GM12878 (cell line): ENCODE measurements around the gene GID8. TPM values are rescaled to one million over a fixed set of nuclear protein-coding genes. Genes with fewer than 3 reads are reported as not detected.

Source experiments
- ATAC-seq: fragments of 200-7000 bp; cut with Tn5 transposase; 3 replicates; pipeline ENCODE4 v1.9.1; 2020; ENCODE audit warnings: mild to moderate bottlenecking, moderate library complexity
- BruUV-seq: library from RNA; stranded (reverse); fragments of 400-500 nt; replicated peaks from 2 replicates; lab custom pipeline; 2021; lab: Mats Ljungman, UMichigan
- CTCF ChIA-PET: fragments of 300-600 bp; sonication (Branson Sonifier 250); formaldehyde crosslinking; extraction: SDS; loops from one replicate; lab custom pipeline; 2021; ENCODE audit warnings: inconsistent platforms; lab: Yijun Ruan, JAX
- POLR2A ChIA-PET: fragments of 350-600 bp; formaldehyde crosslinking; extraction: SDS; loops from one replicate; lab custom pipeline; 2021; ENCODE audit warnings: inconsistent platforms; lab: Charles Lee
- RAD21 ChIA-PET: fragments of 300-600 bp; sonication (Branson Sonifier 250); formaldehyde crosslinking; loops from one replicate; lab custom pipeline; 2023; ENCODE audit warnings: antibody characterized with exemption; ENCODE audit not compliant: unreplicated experiment; lab: Charles Lee
- SMC1A ChIA-PET: fragments of 300-600 bp; sonication (Branson Sonifier 250); formaldehyde crosslinking; loops from one replicate; lab custom pipeline; 2023; ENCODE audit not compliant: unreplicated experiment, uncharacterized antibody; lab: Charles Lee
- DNase-seq: peaks from one replicate; pipeline ENCODE4 v3.0.0-alpha.2; 2011; ENCODE audit warnings: low read depth, low spot score
- FAIRE-seq: peaks from 3 replicates; lab custom pipeline; 2011; peaks lifted over from hg19 to GRCh38; lab: Jason Lieb, UNC
- H2AFZ ChIP-seq: 2 replicates; pipeline ENCODE4 v1.6.0; 2011; ENCODE audit warnings: low read depth, low read length, control low read depth; ENCODE audit not compliant: control insufficient read depth
- H3K27ac ChIP-seq: 2 replicates; pipeline ENCODE4 v1.5.1; 2011; ENCODE audit warnings: control low read depth; ENCODE audit not compliant: control insufficient read depth, insufficient read depth
- H3K27me3 ChIP-seq, 2 experiments: replicated peaks in 1 of 2; 2 replicates each; pipeline versions ENCODE4 v1.6.0 to v1.6.1; 2011; ENCODE audit warnings: low read length in 1 of 2; ENCODE audit not compliant: control insufficient read depth in 2 of 2, insufficient read depth in 2 of 2
- H3K36me3 ChIP-seq, 2 experiments: 2 replicates each; pipeline ENCODE4 v1.5.1; 2011; ENCODE audit warnings: low read length in 1 of 2; ENCODE audit not compliant: control insufficient read depth in 2 of 2, insufficient read depth in 2 of 2
- H3K4me1 ChIP-seq: 2 replicates; pipeline ENCODE4 v1.6.1; 2011; ENCODE audit warnings: mild to moderate bottlenecking, low read length, moderate library complexity, mixed read lengths; ENCODE audit not compliant: control insufficient read depth, insufficient read depth
- H3K4me2 ChIP-seq: 2 replicates; pipeline ENCODE4 v1.6.0; 2011; ENCODE audit warnings: control low read depth; ENCODE audit not compliant: control insufficient read depth, insufficient read depth
- H3K4me3 ChIP-seq: fragments of 200-600 bp; sonication (generic); 2 replicates; pipeline ENCODE4 v1.5.1; 2016
- H3K79me2 ChIP-seq: 2 replicates; pipeline ENCODE4 v1.6.0; 2011; ENCODE audit warnings: low read length; ENCODE audit not compliant: control insufficient read depth, insufficient read depth
- H3K9ac ChIP-seq: 2 replicates; pipeline ENCODE4 v1.8.0; 2011; ENCODE audit warnings: low read length, control low read depth, mixed read lengths; ENCODE audit not compliant: control insufficient read depth, insufficient read depth
- H3K9me3 ChIP-seq: replicated peaks from 3 replicates; pipeline ENCODE4 v1.5.1; 2011; ENCODE audit warnings: mild to moderate bottlenecking, low read length; ENCODE audit not compliant: control insufficient read depth, insufficient read depth
- H4K20me1 ChIP-seq: 2 replicates; pipeline ENCODE4 v1.6.0; 2011; ENCODE audit not compliant: control insufficient read depth, insufficient read depth
- CBX3 ChIP-seq: fragments of 200-600 bp; sonication (generic); IDR thresholded peaks from 2 replicates; pipeline ENCODE4 v1.6.1; 2016; ENCODE audit warnings: low read depth, borderline replicate concordance
- CBX5 ChIP-seq: sonication (generic); IDR thresholded peaks from 2 replicates; pipeline ENCODE4 v1.6.1; 2016; ENCODE audit warnings: low read depth, moderate library complexity, mild to moderate bottlenecking, inconsistent platforms
- CHD1 ChIP-seq: IDR thresholded peaks from 2 replicates; pipeline ENCODE4 v1.6.1; 2012; ENCODE audit warnings: low read depth, low read length, improper control_type of control experiment
- CHD4 ChIP-seq: fragments of 200-600 bp; sonication (generic); IDR thresholded peaks from 2 replicates; pipeline ENCODE4 v1.6.1; 2016; ENCODE audit warnings: mild to moderate bottlenecking
- CREB1 ChIP-seq: IDR thresholded peaks from 2 replicates; pipeline ENCODE4 v1.6.1; 2012; ENCODE audit warnings: low read depth, mild to moderate bottlenecking, inconsistent platforms
- DPF2 ChIP-seq: fragments of 450-650 bp; IDR thresholded peaks from 2 replicates; pipeline ENCODE4 v1.6.1; 2017; ENCODE audit warnings: mild to moderate bottlenecking
- EGR1 ChIP-seq, 2 experiments: IDR thresholded peaks; 1 replicate in 1 of 2; 2 replicates in 1 of 2; pipeline ENCODE4 v1.6.1; 2011 to 2012; ENCODE audit warnings: low read depth in 2 of 2, low read length in 2 of 2, borderline replicate concordance in 1 of 2, mild to moderate bottlenecking in 1 of 2, moderate library complexity in 1 of 2
- NFIC ChIP-seq: IDR thresholded peaks from 2 replicates; pipeline ENCODE4 v1.6.1; 2012; ENCODE audit warnings: low read depth, mild to moderate bottlenecking, inconsistent platforms, low read length, moderate library complexity
- NFYB ChIP-seq: IDR thresholded peaks from 2 replicates; pipeline ENCODE4 v1.6.1; 2011; ENCODE audit warnings: low read depth, mild to moderate bottlenecking, low read length, improper control_type of control experiment, moderate library complexity; ENCODE audit not compliant: insufficient read depth
- PML ChIP-seq: IDR thresholded peaks from 2 replicates; pipeline ENCODE4 v1.6.1; 2012; ENCODE audit warnings: low read length, inconsistent platforms
- SMAD1 ChIP-seq: fragments of 450-650 bp; IDR thresholded peaks from 2 replicates; pipeline ENCODE4 v1.6.1; 2018; ENCODE audit warnings: mild to moderate bottlenecking, low read depth; ENCODE audit not compliant: partially characterized antibody
- SMAD5 ChIP-seq: IDR thresholded peaks from 2 replicates; pipeline ENCODE4 v1.6.1; 2016; ENCODE audit warnings: antibody characterized with exemption, low read depth
- TAF1 ChIP-seq: IDR thresholded peaks from 2 replicates; pipeline ENCODE4 v1.6.1; 2011; ENCODE audit warnings: mild to moderate bottlenecking, low read depth, low read length, borderline replicate concordance
- TARDBP ChIP-seq: IDR thresholded peaks from 2 replicates; pipeline ENCODE4 v1.6.1; 2016; ENCODE audit warnings: borderline replicate concordance
- ZBED1 ChIP-seq: IDR thresholded peaks from 2 replicates; pipeline ENCODE4 v1.6.1; 2016; ENCODE audit warnings: borderline replicate concordance
- ZNF207 ChIP-seq: fragments of 450-650 bp; IDR thresholded peaks from 2 replicates; pipeline ENCODE4 v1.6.1; 2014; ENCODE audit warnings: antibody characterized with exemption, mild to moderate bottlenecking, borderline replicate concordance
- ZNF622 ChIP-seq: fragments of 450-650 bp; IDR thresholded peaks from 2 replicates; pipeline ENCODE4 v1.6.1; 2017; ENCODE audit warnings: mild to moderate bottlenecking, inconsistent platforms
- ZSCAN29 ChIP-seq: fragments of 450-650 bp; IDR thresholded peaks from 2 replicates; pipeline ENCODE4 v1.6.1; 2017; ENCODE audit warnings: mild to moderate bottlenecking, moderate library complexity
- WGBS: methylation state at CpG from one replicate; pipeline ENCODE4 v1.1.6; 2016; ENCODE audit warnings: low lambda C conversion rate; ENCODE audit not compliant: insufficient replicate concordance, insufficient coverage; ENCODE audit errors: missing lambda C conversion rate; 5-methylcytosine and 5-hydroxymethylcytosine counted together
- in situ Hi-C: fragments of 300-500 bp; cut with MboI; formaldehyde crosslinking; loops from 9 replicates; pipeline ENCODE4 v1.14.3; 2018; ENCODE audit warnings: mixed read lengths
- intact Hi-C: fragments of 100-400 bp; cut with micrococcal nuclease; formaldehyde crosslinking; loops from one replicate; pipeline ENCODE4 v1.14.2; 2022; ENCODE audit not compliant: unreplicated experiment
- polyA plus RNA-seq, 11 experiments: library from polyadenylated mRNA; depleted of rRNA in 4 of 11; unstranded in 6 of 11; stranded (reverse) in 5 of 11; fragments of >200 nt; fragmentation: Nextera tagmentation in 4 of 11; fragmentation: Illumina TruSeq in 1 of 11; extraction: Ambion mirVana in 4 of 11; extraction: Trizol in 1 of 11; gene quantifications; 1 replicate in 1 of 11; 2 replicates in 10 of 11; pipeline versions ENCODE4 v1.2.1 to v1.2.3, GENCODE V29; 2011 to 2016; ENCODE audit warnings: inconsistent platforms in 2 of 11, missing spikeins in 2 of 11, low read depth in 1 of 11
- total RNA-seq, 4 experiments: library from RNA; depleted of rRNA in 3 of 4; stranded (reverse); fragments of >200 nt in 3 of 4; fragmentation: Illumina TruSeq in 1 of 4; extraction: Trizol in 1 of 4; gene quantifications; 2 replicates each; pipeline versions ENCODE4 v1.2.1 to v1.2.3, GENCODE V29; 2013 to 2021
- TF ChIP-seq, protein P1 (sequence below): fragments of 450-650 bp; formaldehyde crosslinking; IDR thresholded peaks from 2 replicates; pipeline ENCODE4 v1.4.0; 2022; ENCODE audit warnings: mild to moderate bottlenecking, moderate library complexity
- TF ChIP-seq, protein P2 (sequence below): fragments of 450-650 bp; IDR thresholded peaks from 2 replicates; pipeline ENCODE4 v1.6.1; 2017; ENCODE audit warnings: low read depth, mild to moderate bottlenecking, moderate library complexity

The GID8 gene
- total and polyA plus RNA-seq, 10 of the 15 experiments (the other 5 are each of a cell fraction or from before 2014, with no cell fraction given) = 12.0 to 33.8 (median 22.2) TPM

DNA sequence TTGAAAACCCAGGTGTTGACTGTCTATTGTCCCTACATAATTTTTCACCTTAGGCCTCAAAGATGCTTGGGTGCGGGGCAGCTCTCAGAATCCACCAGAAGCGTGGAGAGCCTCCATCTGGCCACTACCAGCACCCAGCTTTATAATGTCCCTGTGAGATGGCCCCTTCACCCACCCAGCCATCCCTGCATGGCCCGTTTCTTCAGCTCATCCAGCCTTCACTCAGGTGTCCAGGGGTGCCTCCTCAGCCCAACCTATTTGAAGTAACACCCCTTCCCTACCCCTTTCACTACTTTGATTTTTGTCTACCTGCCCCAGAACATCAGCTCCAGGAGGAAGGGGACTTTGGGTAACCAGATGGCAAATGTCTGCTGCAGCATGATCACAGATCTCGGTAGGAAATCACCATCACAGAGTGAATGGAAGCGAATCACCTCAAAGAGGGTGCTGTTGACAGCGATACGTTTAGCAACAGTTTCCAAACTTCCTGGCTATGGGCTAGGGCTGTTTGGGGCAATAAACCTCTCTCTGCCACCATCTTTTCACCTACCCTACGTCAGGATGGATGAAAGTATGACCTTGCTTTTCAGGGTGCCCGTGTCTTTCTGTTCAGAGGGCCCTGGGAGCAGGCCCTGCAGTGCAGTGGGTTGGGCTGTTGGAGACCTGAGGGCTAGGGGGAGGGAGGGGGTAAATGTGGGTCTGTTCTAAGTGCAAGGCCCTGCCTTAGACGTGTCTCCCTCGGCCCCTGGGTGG lies 13.4 kb downstream of the GID8 start:
- Histone ChIP-seq H3K27ac (no peak overlapping the region), H3K36me3 (peaks cover 9 to 15% of the 10 kb centered on the region in 2 experiments; a peak in 3 of 4 replicates)
- WGBS = 95% methylated on average over 11 of the region's 11 CpGs
- DNase-seq = no peak
- TF ChIP-seq CBX5 = no peak
- TF ChIP-seq NFIC = no peak
- no peak for TF ChIP-seq TARDBP
- TF ChIP-seq ZSCAN29 = no peak
- no peak for TF ChIP-seq ZBED1
- TF ChIP-seq TAF1 = no peak
- no peak for TF ChIP-seq ZNF207
- no peak for TF ChIP-seq NFYB
- no peak for TF ChIP-seq CHD4
- TF ChIP-seq CBX3 = no peak
- TF ChIP-seq ZNF622 = no peak
- no peak for TF ChIP-seq SMAD1
- TF ChIP-seq, protein P1, sequence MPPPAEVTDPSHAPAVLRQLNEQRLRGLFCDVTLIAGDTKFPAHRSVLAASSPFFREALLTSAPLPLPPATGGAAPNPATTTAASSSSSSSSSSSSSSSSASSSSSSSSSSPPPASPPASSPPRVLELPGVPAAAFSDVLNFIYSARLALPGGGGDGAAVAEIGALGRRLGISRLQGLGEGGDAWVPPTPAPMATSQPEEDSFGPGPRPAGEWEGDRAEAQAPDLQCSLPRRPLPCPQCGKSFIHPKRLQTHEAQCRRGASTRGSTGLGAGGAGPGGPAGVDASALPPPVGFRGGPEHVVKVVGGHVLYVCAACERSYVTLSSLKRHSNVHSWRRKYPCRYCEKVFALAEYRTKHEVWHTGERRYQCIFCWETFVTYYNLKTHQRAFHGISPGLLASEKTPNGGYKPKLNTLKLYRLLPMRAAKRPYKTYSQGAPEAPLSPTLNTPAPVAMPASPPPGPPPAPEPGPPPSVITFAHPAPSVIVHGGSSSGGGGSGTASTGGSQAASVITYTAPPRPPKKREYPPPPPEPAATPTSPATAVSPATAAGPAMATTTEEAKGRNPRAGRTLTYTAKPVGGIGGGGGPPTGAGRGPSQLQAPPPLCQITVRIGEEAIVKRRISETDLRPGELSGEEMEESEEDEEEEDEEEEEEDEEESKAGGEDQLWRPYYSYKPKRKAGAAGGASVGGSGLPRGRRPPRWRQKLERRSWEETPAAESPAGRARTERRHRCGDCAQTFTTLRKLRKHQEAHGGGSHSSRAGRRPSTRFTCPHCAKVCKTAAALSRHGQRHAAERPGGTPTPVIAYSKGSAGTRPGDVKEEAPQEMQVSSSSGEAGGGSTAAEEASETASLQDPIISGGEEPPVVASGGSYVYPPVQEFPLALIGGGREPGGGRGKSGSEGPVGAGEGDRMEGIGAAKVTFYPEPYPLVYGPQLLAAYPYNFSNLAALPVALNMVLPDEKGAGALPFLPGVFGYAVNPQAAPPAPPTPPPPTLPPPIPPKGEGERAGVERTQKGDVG = no peak
- no peak for TF ChIP-seq SMAD5
- no peak for TF ChIP-seq CHD1
- TF ChIP-seq EGR1 (IDR thresholded peaks at IDR 0.05; ENCODE audit: borderline replicate concordance in 1 of 2, low read depth in 2 of 2, low read length in 2 of 2) = no peak
- TF ChIP-seq PML = no peak
- no peak for TF ChIP-seq DPF2
- TF ChIP-seq, protein P2, sequence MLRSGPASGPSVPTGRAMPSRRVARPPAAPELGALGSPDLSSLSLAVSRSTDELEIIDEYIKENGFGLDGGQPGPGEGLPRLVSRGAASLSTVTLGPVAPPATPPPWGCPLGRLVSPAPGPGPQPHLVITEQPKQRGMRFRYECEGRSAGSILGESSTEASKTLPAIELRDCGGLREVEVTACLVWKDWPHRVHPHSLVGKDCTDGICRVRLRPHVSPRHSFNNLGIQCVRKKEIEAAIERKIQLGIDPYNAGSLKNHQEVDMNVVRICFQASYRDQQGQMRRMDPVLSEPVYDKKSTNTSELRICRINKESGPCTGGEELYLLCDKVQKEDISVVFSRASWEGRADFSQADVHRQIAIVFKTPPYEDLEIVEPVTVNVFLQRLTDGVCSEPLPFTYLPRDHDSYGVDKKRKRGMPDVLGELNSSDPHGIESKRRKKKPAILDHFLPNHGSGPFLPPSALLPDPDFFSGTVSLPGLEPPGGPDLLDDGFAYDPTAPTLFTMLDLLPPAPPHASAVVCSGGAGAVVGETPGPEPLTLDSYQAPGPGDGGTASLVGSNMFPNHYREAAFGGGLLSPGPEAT = no peak
- no peak for TF ChIP-seq CREB1
- TF ChIP-seq, all 136 proteins: peak for 0
- ChIA-PET SMC1A (interaction anchor here (1.3 kb wide), 1 partner anchor 16 kb away, joined by 3 read pairs; no protein-coding TSS in a partner anchor), CTCF (no interaction called here), RAD21 (no interaction called here), POLR2A (interaction anchor here (0.6 kb wide), 1 partner anchor 35 kb away, joined by 3 read pairs; no protein-coding TSS in a partner anchor)
- FAIRE-seq (no peak), ATAC-seq (no peak)
- intact Hi-C loops (loop anchor here (5.0 kb wide), 1 partner anchor 49 kb away; no protein-coding TSS in a partner anchor), in situ Hi-C loops (no loop called here)
- Histone ChIP-seq H3K9me3 (peaks cover 3% of the 10 kb centered on the region; the same call in 2 of the 3 replicates), H3K4me2 (peak overlapping the region; percentile 82), H3K27me3 (no peaks in the 10 kb centered on the region), H4K20me1 (no peaks in the 10 kb centered on the region), H3K9ac (no peak overlapping the region), H3K4me3 (peak overlapping the region; percentile 98; the same call in 1 of the 2 replicates), H3K79me2 (peaks cover 37% of the 10 kb centered on the region), H3K4me1 (peaks cover 12% of the 10 kb centered on the region), H2AFZ (no peak overlapping the region)
- BruUV-seq = no TSS peak
